ENCODE measurements around the gene SLC4A8.
A peak's percentile ranks its signal among the peaks of the same experiment; 100 is the strongest.
"Not testable (repeated sequence)": the region's sequence is repeated elsewhere in the genome, so short reads cannot be mapped to it uniquely, and the experiment has no call there.

SLC4A8 gene

DNA sequence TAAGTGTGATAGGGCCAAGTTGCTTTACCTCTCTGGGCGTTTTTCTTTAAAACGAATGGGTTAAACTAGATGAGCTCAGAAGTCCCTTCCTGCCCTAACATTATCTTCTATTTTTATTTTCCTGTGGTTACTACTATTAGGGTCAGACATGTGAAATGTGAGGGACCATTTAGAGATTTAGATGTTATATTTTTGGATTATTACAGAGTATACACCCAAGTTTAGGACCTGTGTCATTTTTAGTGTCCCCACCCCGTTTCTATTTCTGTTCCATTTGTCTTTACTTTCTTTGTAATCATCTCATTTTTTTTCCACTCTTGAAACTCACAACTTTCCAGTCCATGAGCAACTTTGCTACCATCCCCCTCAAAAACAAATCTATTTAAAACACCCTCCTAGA lies 56.3 kb downstream of the SLC4A8 start:
- DNase-seq (ENCODE audit: low spot score), result no peak

DNA sequence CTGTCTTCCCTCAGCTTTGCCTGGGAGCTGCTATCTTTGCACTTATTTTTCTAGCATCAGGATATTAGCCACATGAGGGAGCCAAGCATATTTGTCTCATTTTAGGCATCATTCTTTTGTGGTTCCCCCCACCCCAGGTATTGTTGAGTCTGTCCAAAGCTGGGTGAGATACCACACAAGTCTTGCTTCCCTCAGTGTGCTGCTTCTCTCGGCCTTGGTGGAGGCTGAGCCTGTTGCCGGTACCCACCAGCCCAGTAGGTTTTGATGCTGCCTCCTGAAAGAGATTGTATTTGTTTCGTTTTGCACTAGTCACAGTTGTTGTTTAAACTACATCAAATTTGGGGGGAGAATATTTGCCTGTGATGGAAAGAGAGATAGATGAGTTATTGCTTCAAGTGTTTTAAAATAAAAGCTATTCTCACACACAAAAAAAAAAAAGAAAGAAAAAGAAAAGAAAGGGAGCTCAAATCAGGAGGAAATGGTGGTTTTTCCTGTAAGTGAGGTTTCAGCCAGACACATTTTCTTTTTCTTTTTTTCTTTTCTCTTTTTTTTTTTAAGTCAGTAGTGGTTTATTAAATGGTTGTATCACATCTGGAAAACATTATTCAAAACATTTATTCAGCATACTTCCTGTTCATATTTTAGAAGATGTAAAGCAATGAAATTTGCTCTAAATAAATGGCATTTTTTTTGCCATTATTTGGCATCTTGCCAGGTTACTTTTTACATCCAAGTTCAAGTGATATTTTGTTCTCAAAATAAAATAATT lies 58.5 kb downstream of the SLC4A8 start:
- no peak for DNase-seq (ENCODE audit: low spot score)

DNA sequence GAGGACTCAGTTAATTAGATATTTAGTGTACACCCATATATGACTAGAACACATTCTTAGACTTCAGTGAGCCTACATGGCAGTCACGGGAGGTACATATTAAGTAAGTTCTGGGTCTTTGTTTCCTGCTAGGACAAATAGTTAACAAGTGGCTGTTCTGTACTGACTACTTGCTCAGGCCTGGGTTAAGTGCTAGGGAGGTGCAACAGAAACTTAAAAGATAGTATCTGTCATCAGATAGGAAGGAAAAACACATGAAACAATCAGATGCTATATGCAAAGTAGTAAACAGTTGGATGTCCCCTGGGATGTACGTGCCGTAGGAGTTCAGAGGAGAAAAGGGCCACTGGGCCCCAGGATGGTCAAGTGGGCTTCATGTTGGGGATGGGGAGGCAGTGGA lies 59.5 kb downstream of the SLC4A8 start:
- no peak for DNase-seq (ENCODE audit: low spot score)

DNA sequence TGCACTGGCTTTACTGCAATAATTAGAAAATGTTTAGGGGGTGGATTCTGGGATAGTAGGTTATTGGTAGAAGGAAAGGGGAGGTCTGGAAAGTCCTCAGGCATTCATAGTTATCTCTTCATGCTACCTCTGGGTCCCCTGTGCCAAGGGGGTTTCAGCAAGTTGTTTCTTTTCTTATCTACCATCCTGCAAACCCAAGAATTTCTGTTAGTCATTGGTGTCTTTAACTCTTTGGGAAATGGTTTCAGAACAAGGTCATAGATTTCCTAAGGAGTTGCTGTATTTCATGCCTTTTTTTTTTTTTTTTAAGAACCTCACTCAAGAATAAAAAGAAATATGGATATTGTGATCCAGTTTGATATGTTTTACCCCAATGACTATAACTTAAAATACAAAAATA lies 63.6 kb downstream of the SLC4A8 start:
- DNase-seq (ENCODE audit: low spot score), result no peak

GRCh38 chr12:51493281-51493680 lies 68.7 kb downstream of the SLC4A8 start:
- DNase-seq (ENCODE audit: low spot score), result no peak

DNA sequence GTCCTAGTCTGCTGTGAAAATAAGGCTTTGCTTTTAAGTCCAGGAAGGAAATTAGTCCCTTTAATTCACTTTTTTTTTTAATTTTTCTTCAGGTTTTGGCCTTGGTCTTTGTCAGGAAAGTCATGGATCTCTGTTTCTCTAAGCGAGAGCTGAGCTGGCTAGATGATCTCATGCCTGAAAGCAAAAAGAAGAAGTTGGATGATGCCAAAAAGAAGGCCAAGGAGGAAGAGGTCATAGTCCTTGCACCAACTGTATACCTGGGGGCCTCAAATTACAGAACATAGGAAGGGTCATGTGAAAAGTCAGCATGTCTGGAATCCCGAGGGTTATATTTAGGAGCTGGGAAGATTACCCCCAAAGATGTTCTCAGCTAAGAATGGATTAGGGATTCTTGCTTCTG lies 72.3 kb downstream of the SLC4A8 start:
- DNase-seq (ENCODE audit: low spot score), result no peak

DNA sequence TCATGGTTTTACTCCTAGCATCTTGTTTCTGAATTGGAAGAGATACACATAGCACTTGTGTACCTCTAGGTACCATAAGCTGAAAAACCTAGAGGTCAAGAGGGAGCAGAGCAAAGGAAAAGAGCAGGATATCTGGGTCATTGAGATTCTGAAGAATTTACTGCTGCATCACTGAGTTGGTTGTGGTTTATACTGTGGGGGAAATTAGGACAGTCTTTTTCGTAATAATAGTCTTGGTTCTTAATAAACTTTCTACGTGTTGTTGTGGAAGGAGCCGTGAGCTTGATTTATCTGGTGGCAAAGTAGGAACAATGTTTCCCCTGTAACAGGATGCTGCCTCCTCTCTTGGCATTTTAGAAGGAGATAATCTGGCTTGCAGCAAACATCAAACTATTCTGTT lies 80.2 kb downstream of the SLC4A8 start:
- DNase-seq (ENCODE audit: low spot score), result no peak

- DNase-seq (ENCODE audit: low spot score), result peak; percentile 68
Observed at GRCh38 chr12:51505360-51506105, 80.9 kb downstream of the SLC4A8 start.

DNA sequence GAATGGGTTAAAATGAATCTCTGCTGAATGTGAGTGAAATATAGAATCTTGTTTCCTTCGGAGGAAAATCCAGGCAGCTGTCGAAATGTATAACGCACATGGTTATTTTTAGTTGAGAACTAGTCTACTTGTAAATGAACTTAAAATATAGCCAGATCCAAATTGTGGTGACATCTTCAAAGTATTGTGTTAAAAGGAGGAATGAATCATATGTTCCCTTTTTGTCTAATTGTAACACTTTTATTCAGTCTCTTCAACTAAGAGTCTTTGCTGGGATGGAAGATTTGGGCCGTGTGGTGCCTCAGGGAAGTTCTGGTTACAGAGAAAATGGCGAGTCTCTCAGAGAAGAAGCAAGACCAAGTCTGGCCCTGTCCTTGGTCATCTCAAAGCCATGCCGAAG lies 82.5 kb downstream of the SLC4A8 start:
- DNase-seq (ENCODE audit: low spot score), result no peak

- no peak for DNase-seq (ENCODE audit: low spot score)
Observed at GRCh38 chr12:51508285-51508684, 83.7 kb downstream of the SLC4A8 start.

- DNase-seq (ENCODE audit: low spot score), result no peak
Observed at GRCh38 chr12:51511546-51512260, 87.1 kb downstream of the SLC4A8 start.

DNA sequence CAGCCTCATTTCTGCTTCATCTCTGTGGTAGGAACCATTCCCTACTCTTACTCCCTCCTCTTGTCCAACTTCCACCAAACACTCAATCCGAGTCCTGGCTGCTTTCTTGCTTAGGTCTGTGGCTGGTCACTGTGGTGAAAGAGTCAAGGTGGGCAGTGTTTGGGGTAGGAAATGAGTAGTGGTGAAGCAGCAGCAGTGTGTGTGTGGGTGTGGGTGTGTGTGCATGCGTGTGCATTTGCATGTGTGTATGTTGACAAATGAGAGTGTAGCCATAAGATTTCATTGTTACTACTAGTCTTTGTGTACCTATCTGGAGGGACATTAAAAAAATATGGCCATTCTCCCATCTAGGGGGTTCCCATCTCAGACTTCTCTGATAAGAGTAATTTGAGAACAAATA lies 87.8 kb downstream of the SLC4A8 start:
- no peak for DNase-seq (ENCODE audit: low spot score)

- not testable (repeated sequence) for DNase-seq (ENCODE audit: low spot score)
Observed at GRCh38 chr12:51515037-51515436, 90.4 kb downstream of the SLC4A8 start.

DNA sequence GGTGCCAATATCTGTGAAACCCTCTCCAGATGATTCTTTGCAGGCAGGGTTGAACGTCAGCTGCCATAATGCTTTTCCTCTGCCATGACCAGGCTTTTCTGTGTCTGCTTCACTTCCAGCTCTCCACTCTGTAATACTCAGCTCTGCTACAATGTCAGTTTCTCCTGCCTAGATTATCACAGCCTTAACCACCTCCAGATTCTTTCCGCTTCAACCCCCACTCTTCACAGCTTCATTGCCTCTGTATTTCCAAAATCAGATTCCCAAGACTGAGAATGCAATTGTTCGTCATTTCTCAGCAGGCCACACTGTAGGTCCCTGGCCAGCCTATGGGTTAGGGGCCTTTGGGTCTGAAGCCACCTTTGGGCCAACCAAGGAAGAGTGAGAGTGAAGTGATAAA lies 92.7 kb downstream of the SLC4A8 start:
- no peak for DNase-seq (ENCODE audit: low spot score)

GRCh38 chr12:51517800-51518199 lies 93.2 kb downstream of the SLC4A8 start:
- DNase-seq (ENCODE audit: low spot score), result no peak

DNA sequence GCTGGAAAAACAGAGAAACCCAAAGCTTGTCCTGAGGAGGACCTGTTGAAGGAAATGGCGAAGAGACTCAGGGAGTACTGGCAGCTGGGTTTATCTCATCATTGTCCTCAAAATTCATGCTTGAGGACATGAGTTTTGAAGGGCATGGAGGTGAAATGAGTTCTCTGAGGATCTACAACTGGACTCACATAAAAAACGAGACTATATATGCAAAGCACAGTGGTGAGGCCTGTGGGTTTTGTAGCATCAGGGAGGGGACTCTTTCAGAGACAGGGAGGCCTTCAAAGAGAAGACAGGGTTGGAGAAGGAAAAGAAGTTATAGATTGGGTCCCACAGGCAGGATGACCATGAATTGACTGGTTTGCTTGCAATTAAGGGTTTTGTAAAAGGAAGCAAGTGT lies 95.1 kb downstream of the SLC4A8 start:
- DNase-seq (ENCODE audit: low spot score), result no peak

DNA sequence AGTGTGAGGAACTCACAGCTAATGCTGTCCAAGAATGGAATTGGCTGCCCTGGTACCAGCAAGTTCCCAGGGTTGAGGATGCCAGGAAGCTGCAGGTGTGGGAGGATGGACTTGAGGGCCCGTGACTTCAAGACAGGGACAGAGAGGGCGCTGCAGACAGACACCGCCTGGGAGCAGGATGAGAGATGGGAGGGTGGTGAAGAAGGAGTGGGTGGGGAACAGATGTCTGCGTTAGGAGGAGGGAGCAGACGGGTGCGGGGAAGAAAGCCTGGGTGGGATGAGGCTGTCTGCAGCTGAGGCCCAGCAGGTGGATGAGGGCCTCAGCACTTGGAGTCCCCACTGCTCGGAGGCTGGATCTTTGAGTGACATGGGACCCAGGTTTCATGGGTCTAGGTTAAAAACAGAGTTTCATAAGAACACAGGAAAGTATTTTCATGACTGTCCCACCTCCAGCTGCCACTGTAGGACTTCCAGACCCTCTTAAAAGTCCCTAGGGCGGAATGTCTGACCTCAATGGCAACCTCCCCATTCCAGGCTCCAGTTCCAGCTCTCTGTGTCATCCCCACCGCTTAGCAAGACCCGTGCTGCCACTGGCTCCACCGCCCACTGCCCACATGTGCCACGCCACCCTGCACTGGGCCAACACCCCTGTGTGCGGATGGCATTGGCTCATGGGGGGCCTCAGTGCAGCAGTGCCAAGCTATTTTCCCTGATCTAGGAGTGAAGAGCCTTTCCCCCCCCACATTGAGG lies 96.1 kb downstream of the SLC4A8 start:
- no peak for DNase-seq (ENCODE audit: low spot score)

- DNase-seq (ENCODE audit: low spot score), result no peak
Observed at GRCh38 chr12:51521554-51522276, 97.1 kb downstream of the SLC4A8 start.

- DNase-seq (ENCODE audit: low spot score), result no peak
Observed at GRCh38 chr12:51522696-51523095, 98.1 kb downstream of the SLC4A8 start.

- DNase-seq (ENCODE audit: low spot score), result no peak
Observed at GRCh38 chr12:51524386-51524901, 99.8 kb downstream of the SLC4A8 start.

- DNase-seq (ENCODE audit: low spot score), result no peak
Observed at GRCh38 chr12:51525518-51525917, 100.9 kb downstream of the SLC4A8 start.
